G401 (cell line): Measurements from ENCODE around the gene ACAA1. TPM values are rescaled to one million over a fixed set of nuclear protein-coding genes. Genes with fewer than 3 reads are reported as not detected.
A peak's percentile ranks its signal among the peaks of the same experiment; 100 is the strongest.

ENCODE experiments used
- DNase-seq: peaks from one replicate; pipeline ENCODE4 v3.0.0-alpha.2; 2015; ENCODE audit warnings: low spot score
- in situ Hi-C: cut with HindIII; loops from 2 replicates; pipeline ENCODE4 v1.10.0; 2016; ENCODE audit warnings: low sequenced_read_pairs, mixed read lengths
- total RNA-seq: library from RNA; depleted of rRNA; stranded (reverse); fragments of >200 nt; shearing (Covaris generic); gene quantifications from 2 replicates; pipeline ENCODE4 v1.2.3, GENCODE V29; 2014

ACAA1 gene
- total RNA-seq, 1 experiment from 2014 or later = 58.6 TPM

- DNase-seq = no peak
- in situ Hi-C loops = no loop called here
These were observed 18.9 kb upstream of the ACAA1 start for GRCh38 chr3:38155825-38156224.

- DNase-seq = no peak
- in situ Hi-C loops = no loop called here
These were observed 17.8 kb upstream of the ACAA1 start for GRCh38 chr3:38154625-38155255.

GRCh38 chr3:38154033-38154494 lies 17.1 kb upstream of the ACAA1 start:
- in situ Hi-C loops = no loop called here
- DNase-seq = no peak

- in situ Hi-C loops = no loop called here
- no peak for DNase-seq
These were observed 16.3 kb upstream of the ACAA1 start for GRCh38 chr3:38153221-38153620.

GRCh38 chr3:38152609-38153008 lies 15.7 kb upstream of the ACAA1 start:
- no peak for DNase-seq
- in situ Hi-C loops = no loop called here

- in situ Hi-C loops = no loop called here
- no peak for DNase-seq
These were observed 14.8 kb upstream of the ACAA1 start for GRCh38 chr3:38151667-38152265.

- DNase-seq = no peak
- in situ Hi-C loops = no loop called here
These were observed 14.0 kb upstream of the ACAA1 start for GRCh38 chr3:38150780-38151528.

GRCh38 chr3:38149708-38150107 lies 12.8 kb upstream of the ACAA1 start:
- DNase-seq = no peak
- in situ Hi-C loops = no loop called here

GRCh38 chr3:38148311-38148882 lies 11.5 kb upstream of the ACAA1 start:
- no peak for DNase-seq
- in situ Hi-C loops = no loop called here

GRCh38 chr3:38147421-38147820 lies 10.5 kb upstream of the ACAA1 start:
- in situ Hi-C loops = no loop called here
- no peak for DNase-seq

GRCh38 chr3:38146504-38146903 lies 9.6 kb upstream of the ACAA1 start:
- DNase-seq = no peak
- in situ Hi-C loops = no loop called here

GRCh38 chr3:38143511-38143910 lies 6.6 kb upstream of the ACAA1 start:
- no peak for DNase-seq
- in situ Hi-C loops = no loop called here

GRCh38 chr3:38142959-38143358 lies 6.0 kb upstream of the ACAA1 start:
- DNase-seq = no peak
- in situ Hi-C loops = no loop called here

- no peak for DNase-seq
- in situ Hi-C loops = no loop called here
These were observed 5.0 kb upstream of the ACAA1 start for GRCh38 chr3:38141952-38142273.

GRCh38 chr3:38141173-38141951 lies 4.4 kb upstream of the ACAA1 start:
- DNase-seq = no peak
- in situ Hi-C loops = no loop called here

GRCh38 chr3:38140326-38141172 lies 3.6 kb upstream of the ACAA1 start:
- no peak for DNase-seq
- in situ Hi-C loops = no loop called here

GRCh38 chr3:38139652-38140051 lies 2.7 kb upstream of the ACAA1 start:
- in situ Hi-C loops = no loop called here
- no peak for DNase-seq

GRCh38 chr3:38139191-38139590 lies 2.3 kb upstream of the ACAA1 start:
- DNase-seq = peak; percentile 55
- in situ Hi-C loops = no loop called here
